Right cardiac atrium (tissue), 5 donors: Measurements from ENCODE around the gene ZEB1. TPM values are rescaled to one million over a fixed set of nuclear protein-coding genes. Genes with fewer than 3 reads are reported as not detected.
"Not testable (repeated sequence)": the region's sequence is repeated elsewhere in the genome, so short reads cannot be mapped to it uniquely, and the experiment has no call there.

Experiments
- ATAC-seq, 2 donors: fragments of 200-7000 bp; cut with Tn5 transposase; one replicate each; pipeline versions ENCODE4 v1.8.0 to v1.9.1; 2020; ENCODE audit warnings: moderate library complexity in 2 of 2, mild to moderate bottlenecking in 1 of 2
- DNase-seq, 3 donors: peaks; one replicate each; pipeline ENCODE4 v3.0.0-alpha.2; 2020
- H3K27ac ChIP-seq: one replicate; pipeline ENCODE4 v1.5.1; 2013; ENCODE audit warnings: mild to moderate bottlenecking, low read length, control low read depth, moderate library complexity
- H3K27me3 ChIP-seq: one replicate; pipeline ENCODE4 v1.6.1; 2013; ENCODE audit not compliant: control insufficient read depth, insufficient read depth
- H3K4me1 ChIP-seq: one replicate; pipeline ENCODE4 v1.6.1; 2013; ENCODE audit warnings: low read length; ENCODE audit not compliant: control insufficient read depth, insufficient read depth
- H3K4me3 ChIP-seq: one replicate; pipeline ENCODE4 v1.5.1; 2013; ENCODE audit warnings: low read length, control low read depth
- H3K9me3 ChIP-seq: one replicate; pipeline ENCODE4 v1.6.1; 2013; ENCODE audit warnings: low read length; ENCODE audit not compliant: control insufficient read depth
- WGBS: extraction: QIAGEN DNeasy Blood & Tissue Kit; methylation state at CpG from one replicate; pipeline ENCODE4 v1.1.7; 2013; 5-methylcytosine and 5-hydroxymethylcytosine counted together
- intact Hi-C, 4 donors: fragments of 100-400 bp; cut with DNase I; formaldehyde crosslinking; loops; one replicate each; pipeline versions ENCODE4 v1.11.0 to v1.14.0; 2022 to 2023
- polyA plus RNA-seq: library from polyadenylated mRNA; stranded (reverse); fragments of 200-250 nt; gene quantifications from one replicate; pipeline ENCODE4 v1.2.3, GENCODE V29; 2013
- total RNA-seq, 4 donors: library from RNA; stranded (reverse); fragmentation: NEBNext Ultra II Directional; extraction: Animal tissue kit (Norgen Biotek cat#: 25700); gene quantifications; one replicate each; pipeline ENCODE4 v1.2.1, GENCODE V29; 2021
- donor health status: healthy with polysubstance abuse.
- donor health status: DM: no; HTN: yes; CAD: no.
- donor health status: DM: no; HTN: no; CAD: no.
- donor health status: DM: no; HTN: yes; CAD: no; lungs with severe emphysema.
- donor health status: DM: yes; HTN: yes; CAD: no.

ZEB1 gene
- total and polyA plus RNA-seq, 5 donors = 13.9 to 72.8 (median 67.0) TPM

DNA sequence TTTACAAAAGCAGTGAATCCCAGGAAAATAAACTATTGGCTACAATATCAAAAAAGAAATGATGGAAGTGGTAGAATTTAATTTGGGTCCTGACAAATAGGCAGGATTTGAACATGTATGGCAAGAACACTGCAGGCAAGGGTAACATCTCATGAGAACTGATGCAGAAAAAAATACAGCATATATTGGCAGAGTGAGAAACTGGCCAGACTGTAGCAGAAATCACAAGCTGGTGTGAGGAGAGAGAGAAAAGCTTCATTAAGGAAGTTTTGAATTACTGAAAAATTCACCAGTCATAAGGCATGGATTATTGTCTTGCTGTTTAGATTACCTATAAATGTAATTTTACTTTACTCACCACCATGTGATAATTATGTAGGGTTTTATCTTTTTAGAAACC lies 77.4 kb downstream of the ZEB1 start:
- no peaks in the 10 kb centered on the region for H3K27me3 ChIP-seq
- DNase-seq = no peak
- no peak overlapping the region for H3K4me3 ChIP-seq
- intact Hi-C loops = no loop called here
- no peak for ATAC-seq
- H3K27ac ChIP-seq = no peak overlapping the region
- no peaks in the 10 kb centered on the region for H3K9me3 ChIP-seq
- no peaks in the 10 kb centered on the region for H3K4me1 ChIP-seq

- no peak for DNase-seq
- H3K9me3 ChIP-seq = no peaks in the 10 kb centered on the region
- no peak for ATAC-seq
- peaks cover 2% of the 10 kb centered on the region for H3K4me1 ChIP-seq
- H3K27ac ChIP-seq = no peak overlapping the region
- H3K27me3 ChIP-seq = no peaks in the 10 kb centered on the region
- intact Hi-C loops = no loop called here
- WGBS = 98% methylated on average over 1 of the region's 1 CpG
- no peak overlapping the region for H3K4me3 ChIP-seq
Observed at GRCh38 chr10:31397852-31398251, 78.8 kb downstream of the ZEB1 start.

GRCh38 chr10:31399171-31399570 lies 80.2 kb downstream of the ZEB1 start:
- peak overlapping the region; percentile 13 for H3K4me3 ChIP-seq
- H3K4me1 ChIP-seq = peaks cover 2% of the 10 kb centered on the region
- intact Hi-C loops = no loop called here
- ATAC-seq (no peak), DNase-seq (no peak)
- no peaks in the 10 kb centered on the region for H3K9me3 ChIP-seq
- peak overlapping the region; percentile 75 for H3K27ac ChIP-seq
- H3K27me3 ChIP-seq = no peaks in the 10 kb centered on the region
- 91% methylated on average over 5 of the region's 5 CpGs for WGBS

DNA sequence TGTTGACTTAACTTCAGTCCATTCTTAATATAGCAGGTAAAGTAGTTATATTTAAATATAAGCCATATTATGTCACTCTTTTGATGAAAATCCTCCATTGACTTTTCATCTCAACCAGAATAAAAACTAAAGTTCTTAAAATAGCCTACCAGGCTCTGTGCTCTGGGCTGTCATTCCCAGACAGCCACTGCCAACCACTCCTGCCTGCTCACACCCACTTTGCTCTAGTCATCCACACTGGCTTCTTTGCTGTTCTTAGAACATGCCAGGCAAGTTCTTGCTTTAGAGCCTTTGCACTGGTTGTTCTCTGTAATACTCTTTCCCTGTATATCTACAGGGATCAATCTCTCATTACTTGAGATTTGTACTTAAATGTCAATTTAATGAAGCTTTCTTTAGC lies 80.6 kb downstream of the ZEB1 start:
- intact Hi-C loops = no loop called here
- Histone ChIP-seq H3K4me1 (peaks cover 2% of the 10 kb centered on the region), H3K4me3 (peak overlapping the region; percentile 13), H3K27ac (no peak overlapping the region), H3K9me3 (no peaks in the 10 kb centered on the region), H3K27me3 (no peaks in the 10 kb centered on the region)
- ATAC-seq = peak; percentile 93 to 94
- DNase-seq = peak; percentile 35 to 72 (median 61)

DNA sequence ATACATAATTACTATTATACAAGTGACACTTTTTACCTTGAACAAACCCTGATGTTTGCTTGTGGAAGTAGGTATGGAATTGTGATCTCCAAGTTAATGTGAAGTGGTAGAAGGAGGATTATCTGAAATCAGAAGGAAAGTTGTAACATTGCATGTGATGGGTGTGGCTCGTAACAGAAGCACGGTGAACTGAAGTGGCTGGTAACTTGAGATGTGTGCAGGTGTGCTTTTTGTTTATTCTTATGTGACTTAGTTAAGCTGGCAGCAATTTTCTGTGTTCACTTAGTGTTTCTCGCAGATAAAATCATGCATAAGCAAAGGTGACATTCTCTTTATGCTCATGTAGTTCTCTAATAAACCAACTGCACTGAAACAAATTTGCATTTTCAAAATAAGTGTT lies 82.3 kb downstream of the ZEB1 start:
- Histone ChIP-seq H3K27ac (no peak overlapping the region), H3K4me1 (peaks cover 2% of the 10 kb centered on the region)

DNA sequence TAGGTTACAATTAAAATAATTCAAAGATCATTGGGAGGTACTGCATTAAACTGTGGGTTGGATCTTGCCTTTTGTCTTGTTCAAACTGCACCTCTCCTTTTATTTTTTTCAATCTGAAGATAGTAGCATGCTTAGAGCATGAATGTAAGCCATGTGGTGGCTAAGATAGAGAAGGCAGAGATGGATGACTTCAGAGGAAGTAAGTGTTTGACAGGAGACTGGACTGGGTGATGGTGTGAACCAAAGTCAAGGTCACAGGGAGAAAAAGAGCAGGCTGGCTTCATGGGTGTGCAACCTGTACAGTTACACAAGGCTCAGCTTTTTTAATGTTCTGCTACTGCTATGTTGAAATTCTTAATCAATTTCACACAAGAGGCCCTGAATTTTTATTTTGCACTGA lies 85.6 kb downstream of the ZEB1 start:
- Histone ChIP-seq H3K4me1 (peaks cover 2% of the 10 kb centered on the region), H3K27me3 (no peaks in the 10 kb centered on the region), H3K9me3 (no peaks in the 10 kb centered on the region), H3K27ac (no peak overlapping the region), H3K4me3 (no peak overlapping the region)
- no peak for DNase-seq
- ATAC-seq = peak; percentile 85 to 89
- intact Hi-C loops = no loop called here

More for the DNA sequence above, 82.3 kb downstream of the ZEB1 start:
- intact Hi-C loops = no loop called here
- Histone ChIP-seq H3K4me3 (no peak overlapping the region), H3K9me3 (no peaks in the 10 kb centered on the region), H3K27me3 (no peaks in the 10 kb centered on the region)
- 67% methylated on average over 3 of the region's 3 CpGs for WGBS
- DNase-seq (no peak), ATAC-seq (no peak)

DNA sequence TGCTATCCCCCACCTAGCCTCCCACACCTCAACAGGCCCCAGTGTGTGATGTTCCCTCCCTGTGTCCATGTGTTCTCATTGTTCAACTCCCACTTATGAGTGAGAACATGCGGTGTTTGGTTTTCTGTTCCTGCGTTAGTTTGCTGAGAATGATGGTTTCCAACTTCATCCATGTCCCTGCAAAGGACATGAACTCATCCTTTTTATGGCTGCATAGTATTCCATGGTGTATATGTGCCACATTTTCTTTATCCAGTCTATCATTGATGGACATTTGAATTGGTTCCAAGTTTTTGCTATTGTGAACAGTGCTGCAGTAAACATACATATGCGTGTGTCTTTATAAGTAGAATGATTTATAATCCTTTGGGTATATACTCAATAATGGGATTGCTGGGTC lies 86.8 kb downstream of the ZEB1 start:
- DNase-seq, H3K27me3 ChIP-seq, H3K4me3 ChIP-seq, H3K27ac ChIP-seq, H3K4me1 ChIP-seq, H3K9me3 ChIP-seq, intact Hi-C loops, ATAC-seq: not testable (repeated sequence)
- 86% methylated on average over 3 of the region's 3 CpGs for WGBS

DNA sequence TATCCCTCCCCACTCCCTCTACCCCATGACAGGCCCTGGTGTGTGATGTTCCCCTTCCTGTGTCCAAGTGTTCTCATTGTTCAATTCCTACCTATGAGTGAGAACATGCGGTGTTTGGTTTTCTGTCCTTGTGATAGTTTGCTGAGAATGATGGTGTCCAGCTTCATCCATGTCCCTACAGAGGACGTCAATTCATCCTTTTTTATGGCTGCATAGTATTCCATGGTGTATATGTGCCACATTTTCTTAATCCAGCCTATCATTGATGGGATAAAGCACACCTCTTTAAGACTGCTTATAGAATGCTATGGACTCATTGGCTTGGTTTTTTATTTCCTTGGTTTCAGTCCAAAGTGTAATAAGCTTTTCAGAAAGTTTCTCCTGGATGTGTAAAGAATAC lies 93.4 kb downstream of the ZEB1 start:
- H3K27ac ChIP-seq, H3K4me1 ChIP-seq, ATAC-seq, intact Hi-C loops, H3K9me3 ChIP-seq, DNase-seq, H3K4me3 ChIP-seq, H3K27me3 ChIP-seq: not testable (repeated sequence)
- WGBS = 97% methylated on average over 2 of the region's 2 CpGs

GRCh38 chr10:31413325-31413724 lies 94.3 kb downstream of the ZEB1 start:
- Histone ChIP-seq H3K27me3 (no peaks in the 10 kb centered on the region), H3K4me3 (no peak overlapping the region), H3K4me1 (no peaks in the 10 kb centered on the region), H3K9me3 (no peaks in the 10 kb centered on the region), H3K27ac (no peak overlapping the region)
- 28% methylated on average over 1 of the region's 1 CpG for WGBS
- intact Hi-C loops = no loop called here
- ATAC-seq (peak in 1 of 2 donors; percentile 21), DNase-seq (no peak)

GRCh38 chr10:31418481-31418880 lies 99.5 kb downstream of the ZEB1 start:
- Histone ChIP-seq H3K27me3 (no peaks in the 10 kb centered on the region), H3K27ac (no peak overlapping the region), H3K4me3 (no peak overlapping the region), H3K4me1 (peaks cover 8% of the 10 kb centered on the region), H3K9me3 (no peaks in the 10 kb centered on the region)
- intact Hi-C loops = no loop called here
- ATAC-seq (no peak), DNase-seq (no peak)
- 94% methylated on average over 2 of the region's 2 CpGs for WGBS

DNA sequence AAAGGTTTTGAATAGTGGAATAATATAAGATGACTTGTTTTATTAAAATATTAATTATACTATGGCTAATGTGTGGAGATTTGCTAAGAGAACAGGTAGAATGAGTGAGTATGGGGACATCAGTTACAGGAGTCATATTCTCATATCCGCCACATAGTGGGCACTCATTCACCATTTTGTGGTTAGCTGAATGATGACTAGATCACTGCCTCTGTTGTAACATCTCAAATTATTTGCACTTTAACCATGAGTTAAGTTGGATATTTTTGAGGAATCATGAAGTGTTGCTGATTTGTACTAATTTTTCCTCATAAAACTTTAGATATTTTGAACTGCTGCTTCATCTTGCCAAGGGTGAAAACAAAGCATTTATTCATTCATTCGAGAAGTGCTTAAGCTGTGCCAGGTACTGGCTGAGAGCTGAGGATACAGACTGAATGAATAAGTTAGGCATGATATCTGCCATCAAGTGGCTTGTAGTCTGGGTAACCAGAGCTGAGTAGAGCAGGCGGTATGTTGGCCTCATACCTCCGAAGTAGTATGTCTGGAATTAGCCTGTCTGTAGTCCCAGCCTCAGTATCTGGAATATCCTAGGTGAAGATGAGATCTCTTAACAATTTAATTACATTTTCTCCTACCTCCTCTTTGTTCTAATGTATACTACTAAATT lies 100.5 kb downstream of the ZEB1 start:
- peaks cover 8% of the 10 kb centered on the region for H3K4me1 ChIP-seq
- ATAC-seq (peak; percentile 92), DNase-seq (peak in 2 of 3 donors; percentile 18 to 41)
- intact Hi-C loops = no loop called here
- H3K27me3 ChIP-seq = no peaks in the 10 kb centered on the region
- H3K27ac ChIP-seq = peak overlapping the region; percentile 57
- H3K9me3 ChIP-seq = no peaks in the 10 kb centered on the region
- no peak overlapping the region for H3K4me3 ChIP-seq
- WGBS = 54% methylated on average over 4 of the region's 4 CpGs

DNA sequence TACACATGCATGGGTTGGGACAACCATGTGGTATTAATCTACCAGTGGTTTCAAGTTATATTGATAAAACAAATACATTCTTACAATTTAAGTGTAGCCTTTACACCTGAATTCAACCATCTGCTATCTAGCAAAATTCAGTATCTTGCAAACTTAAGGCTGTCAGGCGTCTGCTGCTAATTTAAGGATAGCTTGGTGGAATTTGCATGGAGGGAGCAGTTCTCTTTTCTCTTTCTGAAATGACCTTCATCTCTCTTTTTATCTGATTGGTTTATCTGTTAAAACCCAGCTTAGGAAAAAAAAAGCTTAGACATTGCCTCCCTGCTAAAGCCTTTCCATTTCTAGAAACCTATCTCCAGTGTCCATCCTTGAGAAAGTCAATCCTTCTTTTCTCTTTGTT lies 102.3 kb downstream of the ZEB1 start:
- H3K4me1 ChIP-seq = peaks cover 8% of the 10 kb centered on the region
- ATAC-seq = no peak
- intact Hi-C loops = no loop called here

More for the DNA sequence above, 102.3 kb downstream of the ZEB1 start:
- Histone ChIP-seq H3K4me3 (no peak overlapping the region), H3K27ac (no peak overlapping the region), H3K27me3 (no peaks in the 10 kb centered on the region), H3K9me3 (no peaks in the 10 kb centered on the region)
- DNase-seq = no peak
- WGBS = 75% methylated on average over 1 of the region's 1 CpG
